HG02981 (cell line): ENCODE results near the gene OR6Y1.

Experiments used
- ATAC-seq: cut with Tn5 transposase; IDR thresholded peaks from one replicate; pipeline ENCODE4 v1.9.1; 2021; ENCODE audit warnings: mild to moderate bottlenecking, moderate library complexity; ENCODE audit not compliant: unreplicated experiment

OR6Y1 gene

DNA sequence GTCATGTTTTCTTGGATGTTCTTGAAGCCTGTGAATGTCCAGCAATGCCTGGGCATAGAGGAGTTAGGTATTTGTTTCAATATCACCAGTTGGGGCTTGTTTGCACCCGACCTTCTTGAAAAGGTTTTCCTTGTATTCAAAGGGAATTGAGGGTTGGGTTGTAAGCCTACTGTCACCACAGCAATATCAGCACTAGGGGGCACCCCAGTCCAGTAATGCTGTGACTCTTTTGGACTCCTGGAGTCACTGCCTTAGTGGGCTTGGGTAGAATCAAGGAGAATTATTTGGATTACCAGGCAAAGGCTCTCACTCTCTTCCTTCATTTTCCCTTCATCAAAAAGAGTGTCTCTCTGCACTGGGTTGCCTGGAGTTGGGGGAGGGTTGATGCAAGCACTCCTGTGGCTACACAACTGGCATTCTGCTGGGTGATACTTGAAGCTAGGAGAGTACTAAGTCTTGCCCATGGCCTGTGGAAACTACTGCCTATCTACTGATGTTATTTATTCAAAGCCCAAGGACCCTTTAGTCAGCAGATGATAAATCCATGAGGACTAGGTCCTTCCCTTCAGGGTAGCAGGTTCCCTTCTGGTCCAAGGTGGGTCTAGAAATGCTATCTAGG, 47.7 kb downstream of the OR6Y1 start:
- ATAC-seq = no peak

DNA sequence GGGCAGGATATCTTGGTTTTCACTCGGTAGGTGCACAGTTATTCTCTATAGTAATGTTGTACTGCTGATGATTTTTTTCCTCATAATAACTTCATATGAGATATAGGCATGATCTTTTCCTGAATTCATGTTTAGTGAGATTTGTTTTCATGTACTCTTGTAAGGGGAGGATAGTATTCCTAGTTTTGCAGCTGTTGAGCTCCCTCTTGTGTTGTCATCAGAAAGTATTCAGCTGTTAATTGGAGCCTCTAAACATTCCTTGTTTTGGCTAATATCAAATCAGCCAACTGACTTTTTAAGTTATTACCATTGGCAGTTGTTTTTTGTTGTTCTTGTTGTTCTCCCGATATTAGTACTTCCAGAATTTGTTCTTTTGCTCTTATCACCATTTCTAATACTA, 57.8 kb downstream of the OR6Y1 start:
- no peak for ATAC-seq

DNA sequence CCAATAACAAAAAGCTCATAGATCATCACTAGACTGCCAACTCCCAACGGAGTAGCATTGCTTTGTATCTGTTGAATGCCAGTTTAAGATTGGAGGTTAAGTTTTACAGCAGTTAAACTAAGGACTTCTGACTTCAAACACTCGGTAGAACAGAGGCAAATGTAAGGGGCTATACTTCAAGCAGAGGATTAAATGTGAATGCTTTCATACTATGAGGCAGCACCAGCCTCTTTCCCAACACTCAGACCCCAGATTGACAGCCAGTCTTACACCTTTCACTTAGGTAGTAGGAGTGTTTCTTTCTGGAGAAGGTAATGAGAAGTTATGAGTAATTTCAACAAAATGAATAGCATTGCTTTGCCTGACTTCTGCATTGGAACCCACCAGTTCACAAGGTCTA, 59.4 kb downstream of the OR6Y1 start:
- ATAC-seq = no peak
